GM12874 (cell line): Measurements from ENCODE around the gene UBALD1.
A peak's percentile ranks its signal among the peaks of the same experiment; 100 is the strongest.

Experiments used
- CTCF ChIP-seq: IDR thresholded peaks from 2 replicates; pipeline ENCODE4 v1.5.1; 2011; ENCODE audit warnings: low read depth, mild to moderate bottlenecking, control low read depth, low read length, moderate library complexity; ENCODE audit not compliant: insufficient read depth

The UBALD1 gene

GRCh38 chr16:4612474-4612931, 2.2 kb downstream of the UBALD1 start:
- 0 out of 2 replicates have a peak, but pooled peaks have one; percentile 1 for TF ChIP-seq CTCF

- no peak for TF ChIP-seq CTCF
These were observed 3.2 kb downstream of the UBALD1 start for GRCh38 chr16:4611337-4612021.

GRCh38 chr16:4610011-4611005, 4.4 kb downstream of the UBALD1 start:
- TF ChIP-seq CTCF: no peak

- no peak for TF ChIP-seq CTCF
These were observed 5.3 kb downstream of the UBALD1 start for GRCh38 chr16:4609200-4610010.

GRCh38 chr16:4608704-4608980, 6.0 kb downstream of the UBALD1 start:
- TF ChIP-seq CTCF: no peak

GRCh38 chr16:4607841-4608703, 6.6 kb downstream of the UBALD1 start:
- no peak for TF ChIP-seq CTCF
